ENCODE data around the gene REELD1. TPM values are rescaled to one million over a fixed set of nuclear protein-coding genes. Genes with fewer than 3 reads are reported as not detected.
A peak's percentile ranks its signal among the peaks of the same experiment; 100 is the strongest.

The REELD1 gene
- total RNA-seq, 2 donors from 2014 or later: 0.13 TPM; not detected in 1

GRCh38 chr4:146178126-146178525, 36.2 kb upstream of the REELD1 start:
- WGBS, 2 experiments (ENCODE audit: insufficient coverage in 1 of 2, insufficient read length in 1 of 2): 92 to 96% methylated on average over 5 to 8 of the region's 8 CpGs
- no peak overlapping the region for H3K27ac ChIP-seq (ENCODE audit: low read depth, low read length)
- no peak overlapping the region for H3K27ac Mint-ChIP-seq
- no peaks in the 10 kb centered on the region for H3K9me3 Mint-ChIP-seq
- H3K4me3 Mint-ChIP-seq: no peak overlapping the region
- H3K9ac ChIP-seq (ENCODE audit: extremely low read depth, low read length, poor library complexity, severe bottlenecking): no peak overlapping the region
- no peak for DNase-seq
- peaks cover 9% of the 10 kb centered on the region for H3K36me3 ChIP-seq (ENCODE audit: control insufficient read depth, insufficient read depth, low read length)
- H3K9me3 ChIP-seq (ENCODE audit: control insufficient read depth, low read length): no peaks in the 10 kb centered on the region
- peaks cover under 1% of the 10 kb centered on the region for H3K27me3 Mint-ChIP-seq (ENCODE audit: insufficient read depth)
- H3K4me1 ChIP-seq (ENCODE audit: control insufficient read depth, insufficient read depth, low read length): peaks cover 10% of the 10 kb centered on the region
- no peaks in the 10 kb centered on the region for H3K27me3 ChIP-seq (ENCODE audit: control insufficient read depth, insufficient read depth, low read length, poor library complexity, severe bottlenecking)
- no peak overlapping the region for H3K4me3 ChIP-seq (ENCODE audit: low read length)
- peaks cover 3% of the 10 kb centered on the region for H3K36me3 Mint-ChIP-seq (ENCODE audit: low read depth)
- H3K4me1 Mint-ChIP-seq: peaks cover 53% of the 10 kb centered on the region
- TF ChIP-seq CTCF (conservative IDR thresholded peaks at IDR 0.05): no peak

- no peak overlapping the region for H3K4me3 Mint-ChIP-seq
These were observed 34.5 kb upstream of the REELD1 start for GRCh38 chr4:146179784-146180370.

GRCh38 chr4:146182443-146182842, 31.9 kb upstream of the REELD1 start:
- Histone ChIP-seq H3K27ac (ENCODE audit: low read depth, low read length) (no peak overlapping the region), H3K36me3 (ENCODE audit: control insufficient read depth, insufficient read depth, low read length) (peaks cover 38% of the 10 kb centered on the region), H3K27me3 (ENCODE audit: control insufficient read depth, insufficient read depth, low read length, poor library complexity, severe bottlenecking) (no peaks in the 10 kb centered on the region), H3K4me3 (ENCODE audit: low read length) (peak overlapping the region; percentile 8), H3K9ac (ENCODE audit: extremely low read depth, low read length, poor library complexity, severe bottlenecking) (no peak overlapping the region), H3K9me3 (ENCODE audit: control insufficient read depth, low read length) (no peaks in the 10 kb centered on the region), H3K4me1 (ENCODE audit: control insufficient read depth, insufficient read depth, low read length) (peaks cover 10% of the 10 kb centered on the region)
- H3K27ac Mint-ChIP-seq: no peak overlapping the region
- DNase-seq: no peak
- peaks cover 27% of the 10 kb centered on the region for H3K36me3 Mint-ChIP-seq (ENCODE audit: low read depth)
- no peaks in the 10 kb centered on the region for H3K27me3 Mint-ChIP-seq (ENCODE audit: insufficient read depth)
- TF ChIP-seq CTCF (conservative IDR thresholded peaks at IDR 0.05): no peak
- no peaks in the 10 kb centered on the region for H3K9me3 Mint-ChIP-seq
- peaks cover 41% of the 10 kb centered on the region for H3K4me1 Mint-ChIP-seq
- WGBS, 2 experiments (ENCODE audit: insufficient coverage in 1 of 2, insufficient read length in 1 of 2): 93 to 94% methylated on average over 3 of the region's 3 CpGs
- H3K4me3 Mint-ChIP-seq: no peak overlapping the region

More at GRCh38 chr4:146179784-146180370, 34.5 kb upstream of the REELD1 start:
- H3K4me1 ChIP-seq (ENCODE audit: control insufficient read depth, insufficient read depth, low read length): peaks cover 10% of the 10 kb centered on the region
- peak; percentile 69 for DNase-seq
- H3K27ac ChIP-seq (ENCODE audit: low read depth, low read length): no peak overlapping the region
- H3K4me1 Mint-ChIP-seq: peaks cover 53% of the 10 kb centered on the region
- no peak for TF ChIP-seq CTCF (conservative IDR thresholded peaks at IDR 0.05)
- H3K4me3 ChIP-seq (ENCODE audit: low read length): peak overlapping the region; percentile 25
- no peaks in the 10 kb centered on the region for H3K9me3 ChIP-seq (ENCODE audit: control insufficient read depth, low read length)
- no peaks in the 10 kb centered on the region for H3K27me3 ChIP-seq (ENCODE audit: control insufficient read depth, insufficient read depth, low read length, poor library complexity, severe bottlenecking)
- H3K27ac Mint-ChIP-seq: peak overlapping the region; percentile 2
- peaks cover 14% of the 10 kb centered on the region for H3K36me3 ChIP-seq (ENCODE audit: control insufficient read depth, insufficient read depth, low read length)
- H3K27me3 Mint-ChIP-seq (ENCODE audit: insufficient read depth): no peaks in the 10 kb centered on the region
- H3K9me3 Mint-ChIP-seq: no peaks in the 10 kb centered on the region
- peaks cover 10% of the 10 kb centered on the region for H3K36me3 Mint-ChIP-seq (ENCODE audit: low read depth)
- 47 to 69% methylated on average over 6 to 7 of the region's 7 CpGs for WGBS, 2 experiments (ENCODE audit: insufficient coverage in 1 of 2, insufficient read length in 1 of 2)
- H3K9ac ChIP-seq (ENCODE audit: extremely low read depth, low read length, poor library complexity, severe bottlenecking): peak overlapping the region; percentile 9

Data from endodermal cell (in vitro differentiated cells).